GM21786 (cell line): ENCODE results near the gene UNC80.

Experiments used
- ATAC-seq: cut with Tn5 transposase; IDR thresholded peaks from one replicate; pipeline ENCODE4 v1.9.1; 2021; ENCODE audit not compliant: unreplicated experiment

Gene UNC80

GRCh38 chr2:210009126-210009525, 237.5 kb downstream of the UNC80 start:
- no peak for ATAC-seq

GRCh38 chr2:210009896-210010295, 238.3 kb downstream of the UNC80 start:
- ATAC-seq, result no peak

- ATAC-seq, result no peak
Observed at GRCh38 chr2:210020138-210020537, 248.5 kb downstream of the UNC80 start.

- no peak for ATAC-seq
Observed at GRCh38 chr2:210022824-210023223, 251.2 kb downstream of the UNC80 start.

GRCh38 chr2:210027608-210028007, 256.0 kb downstream of the UNC80 start:
- ATAC-seq, result no peak

GRCh38 chr2:210028178-210028577, 256.5 kb downstream of the UNC80 start:
- ATAC-seq, result no peak

- no peak for ATAC-seq
Observed at GRCh38 chr2:210034087-210034683, 262.6 kb downstream of the UNC80 start.

GRCh38 chr2:210035679-210036078, 264.0 kb downstream of the UNC80 start:
- ATAC-seq, result no peak

GRCh38 chr2:210038078-210038477, 266.4 kb downstream of the UNC80 start:
- no peak for ATAC-seq

GRCh38 chr2:210046851-210047500, 275.3 kb downstream of the UNC80 start:
- ATAC-seq, result no peak
